K562 (cell line): ENCODE results near the gene MARK3.

Experiments
- CEBPB ChIP-seq: fragments of 450-650 bp; IDR thresholded peaks from 2 replicates; pipeline ENCODE4 v1.6.1; 2016; ENCODE audit warnings: missing genetic modification characterization, missing compliant biosample characterization
- EZH2 ChIP-seq: IDR thresholded peaks from 2 replicates; pipeline ENCODE4 v1.6.1; 2012; ENCODE audit warnings: low read depth, mild to moderate bottlenecking, inconsistent platforms, low read length, borderline replicate concordance
- GABPA ChIP-seq: fragments of 200-800 bp; sonication (Bioruptor generic); conservative IDR thresholded peaks from 2 replicates; pipeline ENCODE4 v1.6.1; 2016; ENCODE audit warnings: low read depth, missing genetic modification characterization, missing compliant biosample characterization
- GABPB1 ChIP-seq: sonication (generic); formaldehyde crosslinking; IDR thresholded peaks from 2 replicates; pipeline ENCODE4 v1.8.0; 2022; ENCODE audit warnings: mild to moderate bottlenecking, missing genetic modification reagents
- KLF16 ChIP-seq: IDR thresholded peaks from 2 replicates; pipeline ENCODE4 v1.6.1; 2016; ENCODE audit warnings: antibody characterized with exemption
- MAX ChIP-seq: sonication (generic); formaldehyde crosslinking; IDR thresholded peaks from 2 replicates; pipeline ENCODE4 v1.9.0; 2022; ENCODE audit warnings: mild to moderate bottlenecking, missing genetic modification reagents
- NRF1 ChIP-seq, 2 experiments: fragments of 450-650 bp; IDR thresholded peaks in 1 of 2; conservative IDR thresholded peaks in 1 of 2; 2 replicates each; pipeline ENCODE4 v1.6.1; 2014; ENCODE audit warnings: mild to moderate bottlenecking in 2 of 2
- PML ChIP-seq: IDR thresholded peaks from 2 replicates; pipeline ENCODE4 v1.6.1; 2012; ENCODE audit warnings: low read length, inconsistent platforms
- POLR2A ChIP-seq: fragments of 450-650 bp; conservative IDR thresholded peaks from 2 replicates; pipeline ENCODE4 v1.6.1; 2016
- STAG1 ChIP-seq: sonication (generic); formaldehyde crosslinking; IDR thresholded peaks from 2 replicates; pipeline ENCODE4 v1.5.0; 2020; ENCODE audit warnings: missing genetic modification reagents, borderline replicate concordance
- ZNF121 ChIP-seq: sonication (generic); formaldehyde crosslinking; conservative IDR thresholded peaks from 2 replicates; pipeline ENCODE4 v1.8.0; 2022; ENCODE audit warnings: missing genetic modification reagents
- ZNF444 ChIP-seq: fragments of 250-450 bp; sonication (Bioruptor Pico); IDR thresholded peaks from 2 replicates; pipeline ENCODE4 v1.4.0; 2020; ENCODE audit warnings: mild to moderate bottlenecking, moderate library complexity
- TF ChIP-seq, protein P1 (sequence below), 2 experiments: fragments of 450-650 bp in 1 of 2; IDR thresholded peaks; 2 replicates each; pipeline ENCODE4 v1.6.1; 2011 to 2017; ENCODE audit warnings: low read depth in 2 of 2, antibody characterized with exemption in 1 of 2, borderline replicate concordance in 1 of 2, low read length in 1 of 2, mild to moderate bottlenecking in 1 of 2, mixed read lengths in 1 of 2; ENCODE audit not compliant: control insufficient read depth in 1 of 2

GRCh38 chr14:103540821-103541708 is 155.8 kb downstream of the MARK3 start:
- TF ChIP-seq NRF1 (conservative IDR thresholded peaks at IDR 0.05 in 1 of 2, IDR thresholded peaks at IDR 0.05 in 1 of 2), result no peak
- TF ChIP-seq POLR2A, result no peak
- TF ChIP-seq EZH2, result no peak
- no peak for TF ChIP-seq KLF16
- TF ChIP-seq GABPA, result no peak
- no peak for TF ChIP-seq STAG1 (CRISPR knock-in tag)
- TF ChIP-seq GABPB1 (CRISPR knock-in tag), result no peak
- TF ChIP-seq ZNF121 (CRISPR knock-in tag), result no peak
- no peak for TF ChIP-seq MAX (CRISPR knock-in tag)
- TF ChIP-seq ZNF444 (CRISPR knock-in tag), result no peak
- TF ChIP-seq, protein P1, sequence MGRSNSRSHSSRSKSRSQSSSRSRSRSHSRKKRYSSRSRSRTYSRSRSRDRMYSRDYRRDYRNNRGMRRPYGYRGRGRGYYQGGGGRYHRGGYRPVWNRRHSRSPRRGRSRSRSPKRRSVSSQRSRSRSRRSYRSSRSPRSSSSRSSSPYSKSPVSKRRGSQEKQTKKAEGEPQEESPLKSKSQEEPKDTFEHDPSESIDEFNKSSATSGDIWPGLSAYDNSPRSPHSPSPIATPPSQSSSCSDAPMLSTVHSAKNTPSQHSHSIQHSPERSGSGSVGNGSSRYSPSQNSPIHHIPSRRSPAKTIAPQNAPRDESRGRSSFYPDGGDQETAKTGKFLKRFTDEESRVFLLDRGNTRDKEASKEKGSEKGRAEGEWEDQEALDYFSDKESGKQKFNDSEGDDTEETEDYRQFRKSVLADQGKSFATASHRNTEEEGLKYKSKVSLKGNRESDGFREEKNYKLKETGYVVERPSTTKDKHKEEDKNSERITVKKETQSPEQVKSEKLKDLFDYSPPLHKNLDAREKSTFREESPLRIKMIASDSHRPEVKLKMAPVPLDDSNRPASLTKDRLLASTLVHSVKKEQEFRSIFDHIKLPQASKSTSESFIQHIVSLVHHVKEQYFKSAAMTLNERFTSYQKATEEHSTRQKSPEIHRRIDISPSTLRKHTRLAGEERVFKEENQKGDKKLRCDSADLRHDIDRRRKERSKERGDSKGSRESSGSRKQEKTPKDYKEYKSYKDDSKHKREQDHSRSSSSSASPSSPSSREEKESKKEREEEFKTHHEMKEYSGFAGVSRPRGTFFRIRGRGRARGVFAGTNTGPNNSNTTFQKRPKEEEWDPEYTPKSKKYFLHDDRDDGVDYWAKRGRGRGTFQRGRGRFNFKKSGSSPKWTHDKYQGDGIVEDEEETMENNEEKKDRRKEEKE (IDR thresholded peaks at IDR 0.05; ENCODE audit: borderline replicate concordance in 1 of 2, control insufficient read depth in 1 of 2, low read depth in 2 of 2, low read length in 1 of 2), result no peak
- no peak for TF ChIP-seq CEBPB (tag)
- TF ChIP-seq PML, result no peak
